ENCODE results near the gene FZD2.

The FZD2 gene

GRCh38 chr17:44607836-44608690 is 50.8 kb downstream of the FZD2 start:
- DNase-seq (ENCODE audit: low spot score) = no peak

DNA sequence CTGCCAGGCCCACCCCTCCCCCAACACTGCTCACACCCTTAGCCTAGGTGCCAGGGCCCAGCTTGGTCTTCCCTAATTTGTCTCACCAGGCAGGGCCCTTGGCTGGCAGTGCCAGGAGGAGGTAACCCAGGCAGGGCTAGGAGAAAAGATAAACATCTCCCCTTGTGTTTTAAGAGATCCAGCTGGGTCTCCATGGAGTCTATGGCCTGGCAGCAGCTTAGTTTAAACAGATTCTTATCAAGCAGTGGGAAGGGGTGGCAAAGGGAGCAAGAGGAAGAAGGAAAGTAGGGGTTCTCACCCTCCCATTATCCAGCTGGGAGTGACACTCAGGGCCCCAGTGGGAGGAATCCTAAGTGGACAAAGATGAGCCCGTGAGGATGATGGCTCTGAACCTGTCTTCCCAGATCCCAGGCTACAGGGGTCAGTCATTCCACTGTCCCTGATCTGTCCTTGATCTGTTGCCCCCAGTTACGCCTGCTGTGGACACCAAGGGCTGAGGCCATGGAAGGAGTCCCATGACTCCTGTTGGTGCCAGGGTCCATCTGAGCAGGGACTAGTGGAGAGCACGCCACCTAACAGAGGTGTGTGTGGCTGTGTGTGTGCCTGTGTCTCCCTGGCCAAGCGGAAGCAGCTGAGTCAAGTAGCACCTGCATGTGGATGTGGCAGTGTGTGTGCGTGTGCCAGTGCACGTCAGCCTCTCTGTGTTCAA is 51.6 kb downstream of the FZD2 start:
- DNase-seq (ENCODE audit: low spot score) = no peak

- no peak for DNase-seq (ENCODE audit: low spot score)
These were observed 53.0 kb downstream of the FZD2 start for GRCh38 chr17:44610331-44610730.

Measured in activated CD4-positive, alpha-beta T cell treated with anti-CD3 and anti-CD28 coated beads, Interleukin-2, Interleukin-4, amounts not matched to agents 100 ng/mL and 50 ng/mL, durations not matched to agents 16 hours and 8 hours (primary cell).